Caco-2 (cell line): ENCODE results near the gene SDCBP2. TPM values are rescaled to one million over a fixed set of nuclear protein-coding genes. Genes with fewer than 3 reads are reported as not detected.

Source experiments
- BruUV-seq: library from RNA; stranded (reverse); fragments of 400-500 nt; replicated peaks from 2 replicates; lab custom pipeline; 2021; lab: Mats Ljungman, UMichigan
- CTCF ChIA-PET: fragments of 300-600 bp; sonication (Branson Sonifier 250); formaldehyde crosslinking; loops from one replicate; lab custom pipeline; 2022; ENCODE audit warnings: antibody characterized with exemption; lab: Charles Lee
- POLR2A ChIA-PET: fragments of 300-600 bp; sonication (Branson Sonifier 250); formaldehyde crosslinking; loops from one replicate; lab custom pipeline; 2022; ENCODE audit warnings: antibody characterized with exemption; lab: Charles Lee
- DNase-seq, 2 experiments: peaks; one replicate each; pipeline versions ENCODE4 v3.0.0 to v3.0.0-alpha.2; 2020 to 2022
- H3K27me3 ChIP-seq: replicated peaks from 2 replicates; pipeline ENCODE4 v1.6.0; 2011; ENCODE audit warnings: low read length; ENCODE audit not compliant: control insufficient read depth, insufficient read depth
- H3K36me3 ChIP-seq: 2 replicates; pipeline ENCODE4 v1.5.1; 2011; ENCODE audit warnings: low read length; ENCODE audit not compliant: control insufficient read depth, insufficient read depth
- H3K4me1 ChIP-seq: fragments of 250-450 bp; sonication (Bioruptor Pico); 2 replicates; pipeline ENCODE4 v1.5.1; 2020; ENCODE audit warnings: mild to moderate bottlenecking
- H3K4me3 ChIP-seq: 2 replicates; pipeline ENCODE4 v1.5.1; 2011; ENCODE audit warnings: low read depth, mild to moderate bottlenecking, control low read depth, low read length
- H3K9me3 ChIP-seq: fragments of 250-450 bp; sonication (Bioruptor Pico); 2 replicates; pipeline ENCODE4 v1.5.1; 2020; ENCODE audit warnings: mild to moderate bottlenecking, moderate library complexity
- H3K27ac Mint-ChIP-seq: one replicate; pipeline ENCODE4 v1.8.0; 2022; ENCODE audit warnings: mixed read lengths; ENCODE audit not compliant: unreplicated experiment
- H3K27me3 Mint-ChIP-seq: one replicate; pipeline ENCODE4 v1.8.0; 2022; ENCODE audit warnings: mixed read lengths; ENCODE audit not compliant: insufficient read depth, unreplicated experiment
- H3K36me3 Mint-ChIP-seq: one replicate; pipeline ENCODE4 v1.8.0; 2022; ENCODE audit warnings: mild to moderate bottlenecking, mixed read lengths; ENCODE audit not compliant: insufficient read depth, unreplicated experiment
- H3K4me1 Mint-ChIP-seq: one replicate; pipeline ENCODE4 v1.8.0; 2022; ENCODE audit warnings: low read depth, mixed read lengths; ENCODE audit not compliant: unreplicated experiment
- H3K4me3 Mint-ChIP-seq: one replicate; pipeline ENCODE4 v1.8.0; 2022; ENCODE audit warnings: mild to moderate bottlenecking, moderate library complexity, mixed read lengths; ENCODE audit not compliant: unreplicated experiment
- H3K9me3 Mint-ChIP-seq: one replicate; pipeline ENCODE4 v1.8.0; 2022; ENCODE audit warnings: mixed read lengths; ENCODE audit not compliant: unreplicated experiment
- CTCF ChIP-seq, 2 experiments: fragments of 200-600 bp in 1 of 2; IDR thresholded peaks; 1 replicate in 1 of 2; 2 replicates in 1 of 2; pipeline versions ENCODE4 v1.5.1 to v1.8.0; 2011 to 2022; ENCODE audit warnings: antibody characterized with exemption in 1 of 2, control low read depth in 1 of 2, inconsistent platforms in 1 of 2, low read depth in 1 of 2, low read length in 1 of 2, mild to moderate bottlenecking in 1 of 2, moderate library complexity in 1 of 2; ENCODE audit not compliant: insufficient read depth in 1 of 2, severe bottlenecking in 1 of 2, unreplicated experiment in 1 of 2
- intact Hi-C: fragments of 100-400 bp; cut with micrococcal nuclease; formaldehyde crosslinking; loops from one replicate; pipeline ENCODE4 v1.10.0; 2022; ENCODE audit not compliant: unreplicated experiment
- total RNA-seq: library from RNA; stranded (reverse); gene quantifications from 2 replicates; pipeline ENCODE4 v1.2.3, GENCODE V29; 2022

The SDCBP2 gene
- total RNA-seq, 1 experiment from 2014 or later: 2.0 TPM

- ChIA-PET POLR2A (no interaction called here), CTCF (no interaction called here)
- no peaks in the 10 kb centered on the region for H3K4me1 Mint-ChIP-seq
- no peak overlapping the region for H3K4me3 ChIP-seq
- BruUV-seq: no TSS peak
- intact Hi-C loops: no loop called here
- H3K4me3 Mint-ChIP-seq: no peak overlapping the region
- H3K4me1 ChIP-seq: no peaks in the 10 kb centered on the region
- 0 out of 2 replicates have a peak, but pooled peaks cover 2% of the 10 kb centered on the region for H3K27me3 ChIP-seq
- H3K36me3 ChIP-seq: no peaks in the 10 kb centered on the region
- H3K27me3 Mint-ChIP-seq: peaks cover 11% of the 10 kb centered on the region
- TF ChIP-seq CTCF (IDR thresholded peaks at IDR 0.05; ENCODE audit: insufficient read depth in 1 of 2, low read depth in 1 of 2, low read length in 1 of 2, severe bottlenecking in 1 of 2, unreplicated experiment in 1 of 2): no peak
- no peaks in the 10 kb centered on the region for H3K36me3 Mint-ChIP-seq
- no peak overlapping the region for H3K27ac Mint-ChIP-seq
- no peak for DNase-seq
- no peaks in the 10 kb centered on the region for H3K9me3 ChIP-seq
- no peaks in the 10 kb centered on the region for H3K9me3 Mint-ChIP-seq
Observed at GRCh38 chr20:1291191-1291741, 37.7 kb downstream of the SDCBP2 start.

DNA sequence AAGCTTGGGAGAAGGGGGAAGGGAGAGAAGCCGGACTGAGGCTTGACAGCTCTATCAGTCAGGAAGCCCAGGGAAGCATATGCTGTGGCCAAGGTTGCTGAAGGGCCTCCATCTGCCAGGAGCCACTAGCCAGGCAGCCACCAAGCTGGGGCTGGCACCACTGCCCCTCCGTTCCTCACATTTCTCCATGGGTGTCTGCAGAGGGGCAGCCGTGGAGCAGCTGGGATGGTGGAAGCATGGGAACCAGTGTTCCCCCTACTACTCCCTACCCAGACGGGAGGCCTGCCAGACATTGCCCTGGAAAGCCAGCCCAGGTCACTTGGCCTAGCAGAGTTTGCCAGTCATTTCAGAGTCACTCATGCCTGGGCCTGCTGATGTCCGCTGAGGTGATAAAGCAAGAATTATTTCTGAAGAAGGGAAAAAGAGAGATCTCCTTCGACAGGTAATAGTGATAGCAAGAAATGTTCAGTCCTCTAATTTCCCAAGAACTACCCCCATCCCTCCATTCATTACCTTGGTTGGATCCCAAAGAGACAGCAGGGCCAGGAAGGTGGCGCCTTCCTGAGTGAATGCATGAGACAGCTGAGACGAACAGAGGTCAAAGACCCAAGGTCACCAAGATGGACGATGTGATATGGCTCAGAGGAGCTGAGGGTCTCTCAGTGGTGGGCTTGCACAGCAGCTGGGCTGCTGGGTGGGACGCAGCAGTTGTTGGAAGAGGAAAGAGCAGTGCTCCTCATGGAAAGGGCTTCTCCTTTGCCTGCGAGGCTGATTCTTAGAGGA, 41.0 kb downstream of the SDCBP2 start:
- H3K4me3 ChIP-seq: no peak overlapping the region
- H3K27me3 Mint-ChIP-seq: peaks cover 18% of the 10 kb centered on the region
- no peak overlapping the region for H3K4me3 Mint-ChIP-seq
- no peaks in the 10 kb centered on the region for H3K36me3 Mint-ChIP-seq
- no peaks in the 10 kb centered on the region for H3K4me1 ChIP-seq
- no TSS peak for BruUV-seq
- H3K36me3 ChIP-seq: no peaks in the 10 kb centered on the region
- H3K27ac Mint-ChIP-seq: no peak overlapping the region
- H3K27me3 ChIP-seq: 0 out of 2 replicates have a peak, but pooled peaks cover 2% of the 10 kb centered on the region
- intact Hi-C loops: no loop called here
- no peaks in the 10 kb centered on the region for H3K9me3 ChIP-seq
- POLR2A ChIA-PET: no interaction called here
- CTCF ChIA-PET: no interaction called here
- no peak for DNase-seq
- H3K9me3 Mint-ChIP-seq: no peaks in the 10 kb centered on the region
- TF ChIP-seq CTCF (IDR thresholded peaks at IDR 0.05; ENCODE audit: insufficient read depth in 1 of 2, low read depth in 1 of 2, low read length in 1 of 2, severe bottlenecking in 1 of 2, unreplicated experiment in 1 of 2): no peak
- H3K4me1 Mint-ChIP-seq: no peaks in the 10 kb centered on the region

- no peak for TF ChIP-seq CTCF (IDR thresholded peaks at IDR 0.05; ENCODE audit: insufficient read depth in 1 of 2, low read depth in 1 of 2, low read length in 1 of 2, severe bottlenecking in 1 of 2, unreplicated experiment in 1 of 2)
- no peak overlapping the region for H3K27ac Mint-ChIP-seq
- H3K36me3 Mint-ChIP-seq: no peaks in the 10 kb centered on the region
- peaks cover 13% of the 10 kb centered on the region for H3K27me3 Mint-ChIP-seq
- no peak overlapping the region for H3K4me3 ChIP-seq
- CTCF ChIA-PET: no interaction called here
- H3K4me1 ChIP-seq: no peaks in the 10 kb centered on the region
- BruUV-seq: no TSS peak
- POLR2A ChIA-PET: no interaction called here
- H3K4me3 Mint-ChIP-seq: no peak overlapping the region
- H3K9me3 ChIP-seq: no peaks in the 10 kb centered on the region
- H3K36me3 ChIP-seq: no peaks in the 10 kb centered on the region
- H3K4me1 Mint-ChIP-seq: no peaks in the 10 kb centered on the region
- DNase-seq: no peak
- intact Hi-C loops: no loop called here
- 0 out of 2 replicates have a peak, but pooled peaks cover 2% of the 10 kb centered on the region for H3K27me3 ChIP-seq
- H3K9me3 Mint-ChIP-seq: no peaks in the 10 kb centered on the region
Observed at GRCh38 chr20:1287306-1287705, 41.6 kb downstream of the SDCBP2 start.
